Small intestine (tissue), 7 donors: Measurements from ENCODE around the gene ZNF746. TPM values are rescaled to one million over a fixed set of nuclear protein-coding genes. Genes with fewer than 3 reads are reported as not detected.

ENCODE experiments used
- DNase-seq, 2 donors: peaks; one replicate each; pipeline versions ENCODE4 v3.0.0 to v3.0.0-alpha.2; 2013
- FAIRE-seq: peaks from 2 replicates; lab custom pipeline; 2012; peaks lifted over from hg19 to GRCh38; lab: Jason Lieb, UNC
- H3K27ac ChIP-seq, 3 donors: one replicate each; pipeline ENCODE4 v1.5.1; 2013; ENCODE audit warnings: low read length in 2 of 3, mild to moderate bottlenecking in 2 of 3, control low read depth in 1 of 3, inconsistent platforms in 1 of 3, low read depth in 1 of 3, moderate library complexity in 1 of 3
- H3K27me3 ChIP-seq, 3 donors: one replicate each; pipeline ENCODE4 v1.6.1; 2013; ENCODE audit warnings: low read length in 3 of 3, inconsistent platforms in 1 of 3; ENCODE audit not compliant: control insufficient read depth in 3 of 3, insufficient read depth in 3 of 3
- H3K36me3 ChIP-seq, 3 donors: one replicate each; pipeline ENCODE4 v1.6.1; 2013; ENCODE audit warnings: low read length in 3 of 3, inconsistent platforms in 1 of 3, low read depth in 1 of 3, mild to moderate bottlenecking in 1 of 3, moderate library complexity in 1 of 3; ENCODE audit not compliant: control insufficient read depth in 3 of 3, insufficient read depth in 2 of 3
- H3K4me1 ChIP-seq, 3 donors: one replicate each; pipeline ENCODE4 v1.6.1; 2013; ENCODE audit warnings: low read length in 2 of 3, inconsistent platforms in 1 of 3, low read depth in 1 of 3, mild to moderate bottlenecking in 1 of 3, moderate library complexity in 1 of 3; ENCODE audit not compliant: control insufficient read depth in 3 of 3, insufficient read depth in 2 of 3
- H3K4me3 ChIP-seq, 3 donors: one replicate each; pipeline ENCODE4 v1.5.1; 2013; ENCODE audit warnings: low read length in 3 of 3, control low read depth in 1 of 3, inconsistent platforms in 1 of 3, low read depth in 1 of 3, mild to moderate bottlenecking in 1 of 3, moderate library complexity in 1 of 3
- H3K9me3 ChIP-seq, 2 donors: one replicate each; pipeline ENCODE4 v1.6.1; 2013; ENCODE audit warnings: low read depth in 1 of 2, low read length in 1 of 2; ENCODE audit not compliant: control insufficient read depth in 2 of 2, insufficient read depth in 1 of 2
- WGBS, 3 donors: extraction: QIAGEN DNeasy Blood & Tissue Kit; methylation state at CpG; one replicate each; pipeline ENCODE4 v1.1.7; 2013; 5-methylcytosine and 5-hydroxymethylcytosine counted together
- polyA plus RNA-seq, 4 donors: library from polyadenylated mRNA; stranded (reverse) in 3 of 4; unstranded in 1 of 4; fragments of 200-250 nt in 3 of 4; fragments of 120-200 nt in 1 of 4; gene quantifications; one replicate each; pipeline versions ENCODE4 v1.2.1 to v1.2.3, GENCODE V29; 2013
- donor health status: healthy with polysubstance abuse.
- donor health status: control.
- donor health status: control.
- donor health status: Bipolar disorder and iron deficiency.
- donor health status: healthy.

Gene ZNF746
- polyA plus RNA-seq, 4 donors, result 6.0 to 11.3 (median 7.4) TPM

DNA sequence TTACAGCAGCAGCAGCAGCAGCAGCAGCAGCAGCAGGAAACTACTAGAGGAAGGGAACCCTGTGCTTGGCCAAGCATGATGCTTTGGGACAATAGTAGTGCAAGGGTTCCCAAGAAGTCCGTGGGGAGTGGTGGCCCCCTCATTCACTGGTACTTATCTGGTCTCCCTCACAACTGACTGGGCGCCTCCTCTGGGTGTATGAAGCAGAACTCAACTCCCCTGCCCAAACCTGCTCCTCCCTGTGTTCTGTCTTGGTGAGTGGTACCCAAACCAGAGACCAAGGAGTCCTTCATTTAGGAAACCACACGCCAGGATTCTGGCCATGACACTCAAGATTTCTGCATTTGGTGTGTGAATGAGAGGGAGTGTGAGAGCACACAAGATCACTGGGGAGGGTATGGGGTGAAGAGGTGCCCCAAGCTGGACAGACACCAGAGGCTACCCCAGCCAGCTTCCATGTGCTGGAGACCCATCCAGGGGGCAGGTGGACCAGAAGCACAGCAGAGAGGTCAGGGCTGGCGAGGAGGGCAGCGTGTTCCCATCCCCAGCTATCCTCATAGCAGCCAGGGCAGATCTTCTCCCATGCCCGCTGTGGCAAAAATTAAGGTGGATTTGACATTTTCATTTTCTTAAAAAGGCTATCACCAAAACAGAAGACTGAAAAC lies 26.2 kb downstream of the ZNF746 start:
- Histone ChIP-seq H3K36me3 (peaks cover 9 to 42% (median 11%) of the 10 kb centered on the region in 3 donors), H3K4me3 (no peak overlapping the region), H3K4me1 (no peaks in the 10 kb centered on the region), H3K27ac (no peak overlapping the region), H3K27me3 (no peaks in the 10 kb centered on the region), H3K9me3 (peaks cover 0 to 8% of the 10 kb centered on the region in 2 donors)
- FAIRE-seq (no peak), DNase-seq (no peak)
- WGBS, 3 donors, result 95 to 97% (median 96%) methylated on average over 6 of the region's 6 CpGs

DNA sequence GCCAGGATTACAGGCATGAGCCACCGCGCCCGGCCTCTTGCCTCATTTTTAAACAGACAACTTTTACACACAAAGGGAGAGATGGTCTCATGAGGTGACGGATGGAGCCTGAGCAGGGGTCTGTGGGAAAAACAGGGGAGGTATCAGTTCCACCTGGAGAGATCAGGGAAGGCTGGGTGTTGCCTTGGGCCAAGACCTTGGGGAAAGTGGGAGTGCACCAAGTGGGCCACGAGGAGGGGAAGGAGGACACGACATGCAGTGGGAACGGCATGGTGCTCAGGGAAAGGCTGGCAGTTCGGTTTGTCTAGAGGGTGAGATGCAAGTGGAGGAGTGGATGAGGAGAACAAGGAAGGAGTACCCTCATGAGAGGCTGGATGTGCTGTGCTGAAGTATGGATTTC lies 27.8 kb downstream of the ZNF746 start:
- FAIRE-seq (no peak), DNase-seq (no peak)
- Histone ChIP-seq H3K4me3 (no peak overlapping the region), H3K27ac (no peak overlapping the region), H3K9me3 (peaks cover 0 to 8% of the 10 kb centered on the region in 2 donors), H3K36me3 (peaks cover 2 to 29% (median 5%) of the 10 kb centered on the region in 3 donors), H3K27me3 (peaks cover 0 to 3% (median 0%) of the 10 kb centered on the region in 3 donors), H3K4me1 (no peaks in the 10 kb centered on the region)
- WGBS, 3 donors, result 94 to 96% (median 95%) methylated on average over 8 of the region's 8 CpGs

DNA sequence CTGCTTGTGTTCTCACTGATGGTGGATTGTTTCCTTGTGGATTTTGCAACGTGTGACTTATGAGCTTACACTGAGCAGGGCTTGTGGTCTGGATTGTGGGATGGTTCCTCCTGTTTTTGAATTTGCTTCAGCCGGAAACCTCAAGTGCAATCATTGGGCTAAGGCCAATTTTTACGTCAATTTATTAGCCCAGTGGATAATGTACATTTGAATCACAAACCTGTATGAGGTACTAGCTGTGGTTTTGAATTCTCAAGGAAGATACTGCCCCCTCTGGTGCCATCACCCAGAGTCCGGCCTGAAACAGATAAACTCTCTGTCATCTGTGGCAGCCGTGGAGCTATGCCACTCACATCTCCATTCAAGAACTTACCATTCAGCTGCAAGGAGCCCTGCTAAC lies 29.4 kb downstream of the ZNF746 start:
- no peak overlapping the region for H3K27ac ChIP-seq
- peaks cover 0 to 4% (median 0%) of the 10 kb centered on the region in 3 donors for H3K27me3 ChIP-seq
- no peak for DNase-seq
- peaks cover 0 to 8% of the 10 kb centered on the region in 2 donors for H3K9me3 ChIP-seq
- WGBS, 3 donors, result 52 to 83% (median 77%) methylated on average over 5 of the region's 5 CpGs
- no peak overlapping the region for H3K4me3 ChIP-seq
- no peaks in the 10 kb centered on the region for H3K4me1 ChIP-seq
- no peak for FAIRE-seq
- H3K36me3 ChIP-seq, result peaks cover 0 to 15% (median 0%) of the 10 kb centered on the region in 3 donors

DNA sequence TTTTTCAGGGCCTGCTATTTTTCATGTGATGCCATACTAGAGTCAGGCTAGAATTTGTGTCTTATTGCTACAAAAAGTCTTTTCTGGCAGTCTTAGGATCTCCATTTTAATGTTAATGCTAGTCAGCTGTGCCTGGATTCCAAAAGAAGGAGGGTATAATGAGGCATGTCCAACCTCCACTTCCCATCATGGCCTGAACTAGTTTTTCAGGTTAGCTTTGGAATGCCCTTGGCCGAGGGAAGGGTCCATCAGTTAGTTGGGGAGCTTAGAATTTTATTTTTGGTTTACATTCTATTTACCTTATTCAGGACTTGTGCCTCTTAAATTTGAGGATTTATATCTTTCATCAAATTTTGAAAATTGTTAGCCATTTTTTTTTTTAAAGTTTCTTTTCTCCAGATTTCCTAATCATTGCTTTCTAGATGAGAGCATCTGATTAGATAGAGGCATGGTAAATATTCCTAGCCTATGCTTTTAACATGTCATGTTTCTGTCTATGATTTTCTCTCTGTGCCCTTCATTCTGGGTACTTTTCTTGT lies 30.2 kb downstream of the ZNF746 start:
- no peak for FAIRE-seq
- Histone ChIP-seq H3K27me3 (peaks cover 0 to 4% (median 0%) of the 10 kb centered on the region in 3 donors), H3K9me3 (peaks cover 0 to 8% of the 10 kb centered on the region in 2 donors)

DNA sequence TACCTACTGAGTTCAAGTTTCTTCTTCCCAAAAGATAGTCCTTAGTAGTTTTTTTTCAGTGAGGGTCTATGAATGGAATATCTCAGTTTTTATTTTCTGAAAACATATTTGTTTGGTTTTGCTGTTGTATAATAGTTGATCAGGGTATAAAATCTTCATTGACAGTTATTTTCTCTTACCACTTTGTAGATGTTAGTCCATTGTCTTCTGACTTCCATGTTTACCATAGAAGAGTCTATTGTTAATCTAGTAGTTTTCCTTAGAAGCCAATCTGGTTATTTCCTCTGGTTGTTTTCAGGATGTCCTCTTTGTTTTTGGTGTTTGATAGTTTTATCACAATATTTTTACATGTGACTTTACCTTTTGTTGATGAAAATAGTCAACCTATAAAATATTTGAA lies 31.2 kb downstream of the ZNF746 start:
- Histone ChIP-seq H3K9me3 (peaks cover 0 to 6% of the 10 kb centered on the region in 2 donors), H3K27ac (no peak overlapping the region), H3K4me3 (no peak overlapping the region), H3K4me1 (no peaks in the 10 kb centered on the region), H3K36me3 (peaks cover 0 to 2% (median 0%) of the 10 kb centered on the region in 3 donors), H3K27me3 (peaks cover 0 to 7% (median 0%) of the 10 kb centered on the region in 3 donors)
- FAIRE-seq, result no peak
- no peak for DNase-seq

More for the DNA sequence above, 30.2 kb downstream of the ZNF746 start:
- no peak overlapping the region for H3K4me3 ChIP-seq
- DNase-seq, result no peak
- WGBS, 3 donors, result 62 to 84% (median 76%) methylated on average over 1 of the region's 1 CpG
- peaks cover 0 to 8% (median 0%) of the 10 kb centered on the region in 3 donors for H3K36me3 ChIP-seq
- no peak overlapping the region for H3K27ac ChIP-seq
- no peaks in the 10 kb centered on the region for H3K4me1 ChIP-seq

DNA sequence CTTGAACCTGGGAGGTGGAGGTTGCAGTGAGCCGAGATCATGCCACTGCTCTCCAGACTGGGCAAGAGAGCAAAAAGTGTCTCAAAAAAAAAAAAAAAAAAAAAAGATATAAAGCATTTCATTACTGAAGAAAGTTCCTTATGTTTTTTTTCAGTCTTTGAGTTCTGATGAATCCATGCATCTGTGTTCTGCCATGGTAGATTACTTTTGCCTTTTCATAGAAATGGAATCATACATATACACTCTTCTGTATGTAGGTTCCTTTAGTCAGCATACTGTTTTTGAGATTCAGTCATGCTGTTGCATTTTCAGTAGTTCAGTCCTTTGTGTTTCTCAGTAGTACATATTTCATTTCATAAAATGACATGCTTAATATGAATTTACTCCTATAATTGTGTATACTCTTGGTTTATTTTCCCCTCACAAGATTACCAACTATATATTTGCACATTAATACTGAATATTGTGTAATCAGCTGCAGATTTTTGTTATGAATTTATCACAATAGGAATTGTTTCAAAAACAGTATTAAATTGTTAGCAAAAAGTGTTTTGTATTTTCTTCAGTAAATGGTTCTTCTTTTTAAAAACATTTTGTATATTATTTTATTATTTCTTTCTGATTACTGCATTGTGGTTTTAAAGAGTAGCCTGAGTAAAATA lies 34.0 kb downstream of the ZNF746 start:
- Histone ChIP-seq H3K36me3 (no peaks in the 10 kb centered on the region), H3K27me3 (peaks cover 0 to 7% (median 0%) of the 10 kb centered on the region in 3 donors), H3K27ac (no peak overlapping the region), H3K4me1 (peaks cover 3 to 5% (median 4%) of the 10 kb centered on the region in 3 donors), H3K4me3 (no peak overlapping the region), H3K9me3 (no peaks in the 10 kb centered on the region)
- FAIRE-seq, result no peak
- WGBS, 3 donors, result 89 to 91% (median 91%) methylated on average over 1 of the region's 1 CpG
- no peak for DNase-seq

DNA sequence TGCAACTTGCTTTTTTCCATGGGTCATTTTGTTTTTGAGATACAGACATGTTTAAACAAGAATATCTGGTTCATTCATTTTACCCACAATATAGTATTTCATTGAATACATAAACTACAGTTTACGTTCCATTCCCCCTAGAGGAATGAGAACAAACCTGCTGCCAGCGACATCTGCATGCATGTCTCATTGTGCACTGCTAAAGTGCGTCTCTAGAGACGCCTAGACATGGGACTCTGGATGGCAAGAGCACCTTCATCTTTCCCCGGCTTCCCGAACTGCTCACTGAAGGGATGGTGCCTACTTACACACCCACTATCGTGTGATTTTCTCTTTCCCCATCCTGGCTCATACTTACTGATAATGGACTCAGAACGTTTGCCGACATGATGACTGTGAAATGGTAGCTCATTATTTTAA lies 35.5 kb downstream of the ZNF746 start:
- DNase-seq (no peak), FAIRE-seq (no peak)
- no peak overlapping the region for H3K4me3 ChIP-seq
- H3K27me3 ChIP-seq, result peaks cover 0 to 7% (median 0%) of the 10 kb centered on the region in 3 donors
- no peaks in the 10 kb centered on the region for H3K36me3 ChIP-seq
- H3K27ac ChIP-seq, result no peak overlapping the region
- H3K4me1 ChIP-seq, result peaks cover 3 to 5% (median 4%) of the 10 kb centered on the region in 3 donors
- 83 to 88% (median 88%) methylated on average over 9 of the region's 9 CpGs for WGBS, 3 donors
- no peaks in the 10 kb centered on the region for H3K9me3 ChIP-seq

DNA sequence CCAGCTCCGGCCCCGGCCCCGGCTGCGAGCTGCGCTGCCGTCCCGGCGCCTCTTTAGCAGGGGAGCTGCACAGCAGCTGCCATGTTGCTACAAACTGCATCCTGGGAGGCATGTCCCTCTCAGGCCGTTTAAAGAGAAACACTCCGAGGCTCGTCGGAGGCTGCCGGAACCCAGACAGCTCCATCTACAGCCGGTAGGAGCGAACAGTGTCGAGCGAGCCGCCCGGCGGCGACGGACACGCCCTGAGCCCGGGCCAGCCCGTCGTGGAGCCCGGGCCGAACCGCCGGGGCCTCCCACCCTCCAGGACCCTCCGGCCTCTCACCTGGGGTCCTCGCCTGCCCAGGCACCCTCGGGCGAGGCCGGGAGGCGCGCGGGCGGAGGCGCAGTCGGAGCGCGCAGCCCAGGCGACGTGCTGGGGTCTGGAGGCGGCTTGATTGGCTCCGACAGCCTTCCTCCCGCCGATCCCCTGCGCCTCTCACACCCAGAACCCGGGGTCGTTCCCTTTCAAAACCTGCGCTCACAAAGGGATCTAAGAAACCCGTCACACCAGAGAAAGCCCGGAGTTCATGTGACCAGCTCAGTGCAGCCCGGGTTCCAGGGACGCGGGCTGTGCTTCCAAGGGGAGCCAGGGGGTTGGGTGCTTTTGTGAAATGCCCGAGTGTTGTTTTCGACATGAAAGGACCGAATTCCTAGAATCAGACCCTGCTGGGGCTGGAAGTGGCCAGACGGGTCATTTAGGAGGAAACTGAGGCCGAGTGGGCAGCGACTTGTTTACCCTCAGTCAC lies 36.9 kb downstream of the ZNF746 start, which contains the start of gene ZNF777:
Gene ZNF777 (minus strand): TSS at position 570 of the 785 bp plus-strand sequence. CDS start 5,040 bp downstream, outside the sequence.
- Histone ChIP-seq H3K4me1 (peaks cover 3 to 5% (median 4%) of the 10 kb centered on the region in 3 donors), H3K4me3 (peak within 1 kb of the TSS; percentile 47 to 99 (median 69)), H3K36me3 (peaks cover 0 to 4% (median 0%) of the 10 kb centered on the region in 3 donors), H3K27ac (peak within 1 kb of the TSS in 2 of 3 donors; percentile 78 to 88), H3K9me3 (no peaks in the 10 kb centered on the region), H3K27me3 (peaks cover 0 to 7% (median 0%) of the 10 kb centered on the region in 3 donors)
- 1% methylated on average over 54 to 64 of the region's 64 CpGs for WGBS, 3 donors
- DNase-seq, result peak; percentile 88 to 91
- FAIRE-seq, result no peak
